Sigmoid colon (tissue), 3 donors: Measurements from ENCODE around the gene RGS8.

ENCODE experiments used
- CTCF ChIP-seq, 4 experiments: fragments of 450-650 bp in 3 of 4; fragments of 200-600 bp in 1 of 4; IDR thresholded peaks; one replicate each; pipeline ENCODE4 v1.5.1; 2016 to 2019; ENCODE audit warnings: antibody characterized with exemption in 4 of 4, mild to moderate bottlenecking in 3 of 4, moderate library complexity in 2 of 4
- POLR2A ChIP-seq, 2 donors: fragments of 450-650 bp; IDR thresholded peaks; one replicate each; pipeline ENCODE4 v1.6.1; 2016; ENCODE audit warnings: antibody characterized with exemption in 2 of 2, mild to moderate bottlenecking in 2 of 2, moderate library complexity in 2 of 2

DNA sequence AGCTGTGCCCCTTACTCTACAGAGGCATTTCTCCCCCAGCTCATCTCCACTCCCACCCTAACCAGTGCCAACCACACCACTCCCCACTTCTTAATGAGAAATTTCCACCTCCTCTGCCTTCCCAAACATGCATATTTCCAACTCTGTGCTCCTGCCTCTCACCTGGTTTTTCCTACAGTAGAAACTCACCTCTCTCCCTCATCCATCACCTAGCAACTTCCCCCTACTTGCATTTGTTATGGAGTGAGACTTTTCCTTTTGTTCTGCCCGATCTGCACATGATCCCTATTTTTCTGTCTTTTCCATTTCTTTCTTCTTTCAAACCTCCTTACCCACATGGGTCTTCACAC, 11.9 kb downstream of the RGS8 start:
- TF ChIP-seq POLR2A (IDR thresholded peaks at IDR 0.05) (no peak), CTCF (IDR thresholded peaks at IDR 0.05) (no peak)
